Activated CD4-positive, alpha-beta T cell treated with anti-CD3 and anti-CD28 coated beads, Interleukin-2, Interleukin-6, amounts not matched to agents 100 ng/mL and 50 ng/mL, durations not matched to agents 16 hours and 8 hours (primary cell): ENCODE results near the gene USP15.

ENCODE experiments used
- DNase-seq: peaks from one replicate; pipeline ENCODE4 v3.0.0-alpha.2; 2020

Gene USP15

DNA sequence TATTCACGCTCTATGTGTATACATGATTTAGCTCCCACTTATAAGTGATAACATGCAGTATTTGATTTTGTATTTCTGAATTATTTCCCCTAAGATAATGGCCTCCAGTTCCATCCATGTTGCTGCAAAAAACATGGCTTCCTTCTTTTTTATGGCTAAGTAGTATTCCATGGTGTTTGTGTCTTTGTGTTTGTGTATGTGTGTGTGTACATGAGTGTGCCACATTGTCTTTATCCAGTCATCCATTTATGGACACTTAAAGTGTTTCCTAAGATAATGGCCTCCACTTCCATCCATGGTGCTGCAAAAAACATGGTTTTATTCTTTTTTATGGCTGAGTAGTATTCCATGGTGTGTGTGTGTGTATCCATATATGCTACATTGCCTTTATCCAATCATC lies 25.1 kb downstream of the USP15 start:
- DNase-seq: no peak

DNA sequence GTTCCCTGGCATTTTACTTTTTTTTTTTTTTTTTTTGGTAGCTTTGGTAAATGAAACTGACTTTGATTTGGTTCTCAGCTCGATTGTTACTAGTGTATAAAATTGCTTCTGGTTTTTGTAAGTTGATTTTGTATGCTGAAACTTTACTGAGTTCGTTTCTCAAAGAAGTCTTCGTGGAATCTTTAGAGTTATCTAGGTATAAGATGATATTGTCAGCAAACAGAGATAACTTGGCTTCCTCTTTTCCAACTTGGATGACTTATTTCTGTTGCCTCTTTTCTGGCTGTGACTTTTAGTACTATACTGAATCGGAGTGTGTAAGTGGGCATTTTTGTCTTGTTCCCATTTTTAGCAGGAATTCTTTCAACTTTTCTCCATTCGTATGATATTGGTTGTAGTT lies 28.1 kb downstream of the USP15 start:
- no peak for DNase-seq

DNA sequence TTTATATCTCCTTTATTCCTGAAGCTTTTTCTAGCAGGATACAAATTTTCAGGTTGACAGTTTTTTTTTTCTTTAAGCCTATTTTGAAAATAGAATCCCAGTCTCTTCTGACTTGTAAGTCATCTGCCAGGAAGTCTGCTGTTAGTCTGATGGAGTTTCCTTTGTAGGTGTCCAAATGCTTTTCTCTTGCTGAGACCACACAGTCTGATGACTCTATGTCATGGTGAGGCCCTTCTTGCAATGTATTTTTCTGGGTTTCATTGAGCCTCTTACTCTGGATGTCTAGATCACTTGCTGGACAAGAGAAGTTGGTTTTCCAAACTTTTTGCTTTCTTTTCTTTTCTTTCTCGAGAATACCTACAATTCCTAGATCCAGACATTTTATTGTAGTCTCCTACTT lies 30.6 kb downstream of the USP15 start:
- DNase-seq: no peak

DNA sequence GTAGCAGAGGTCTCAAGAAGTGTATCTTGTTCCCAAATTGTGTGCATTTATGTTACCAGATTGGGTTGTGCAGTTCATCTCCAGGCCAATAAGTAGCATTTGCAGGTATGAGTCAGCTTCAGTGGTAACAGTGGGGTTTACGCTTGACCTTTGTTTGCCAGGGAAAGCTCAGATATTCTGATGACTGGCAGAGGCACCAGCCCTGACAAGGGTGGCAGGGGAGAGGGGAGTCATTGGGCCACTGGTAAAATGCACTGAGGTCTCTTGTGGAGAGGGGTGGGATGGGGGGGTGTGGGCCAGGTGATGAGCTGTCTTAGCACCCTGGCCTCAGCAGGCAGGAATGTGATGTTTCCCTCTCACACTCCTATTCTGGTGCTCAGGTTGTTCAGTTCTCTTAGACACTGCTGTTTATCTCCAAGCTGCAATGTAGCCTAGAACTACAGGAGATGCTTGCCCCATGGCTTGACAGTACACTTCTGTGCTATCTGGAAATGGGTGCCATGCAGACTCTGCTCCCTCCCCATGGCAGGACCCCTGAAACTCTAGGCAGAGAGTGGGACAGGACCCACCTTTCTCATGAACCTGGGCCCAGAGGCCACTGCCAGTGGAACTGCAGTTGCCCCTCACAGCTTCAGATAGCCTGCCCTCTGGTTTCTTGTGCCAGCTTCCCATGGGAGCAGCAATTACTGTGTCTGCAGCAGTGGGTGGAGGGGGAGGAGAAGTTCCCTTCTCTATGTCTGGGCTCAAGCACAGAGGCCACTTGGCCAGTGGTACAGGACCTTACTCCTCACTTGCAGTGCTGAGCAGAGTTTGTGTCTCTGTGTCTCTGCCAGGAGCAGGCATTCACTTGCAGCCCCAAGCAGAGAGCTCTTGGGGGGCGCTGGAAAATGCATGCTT lies 31.9 kb downstream of the USP15 start:
- DNase-seq: peak; percentile 29

DNA sequence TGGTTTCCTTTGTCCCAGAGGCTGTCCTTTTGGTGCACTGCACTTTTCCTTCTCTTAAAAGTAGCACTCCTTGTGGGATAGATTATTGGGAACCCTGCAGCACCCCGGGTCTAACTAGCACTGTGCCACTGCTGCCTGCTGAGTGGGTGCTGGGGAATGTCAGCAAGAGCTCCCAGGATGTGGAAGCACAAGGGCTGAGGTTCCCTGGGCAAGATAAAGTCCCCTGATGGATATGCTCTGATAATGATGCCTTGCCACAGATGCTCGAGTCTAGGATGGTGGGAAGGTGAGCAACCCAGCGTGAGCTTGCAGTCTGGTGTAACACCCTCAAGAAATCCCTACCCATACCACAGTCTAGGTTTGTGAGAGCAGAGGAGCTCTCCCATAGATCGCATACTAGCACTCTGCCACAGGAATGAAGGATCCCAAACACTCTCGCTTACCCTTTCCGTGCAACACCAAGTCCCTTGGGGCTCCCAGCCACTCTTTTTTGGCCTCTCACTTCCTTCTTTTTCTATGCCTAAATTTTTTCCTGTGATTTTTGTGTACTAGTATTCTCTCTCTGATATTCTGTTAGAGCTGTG lies 32.6 kb downstream of the USP15 start:
- DNase-seq: no peak

DNA sequence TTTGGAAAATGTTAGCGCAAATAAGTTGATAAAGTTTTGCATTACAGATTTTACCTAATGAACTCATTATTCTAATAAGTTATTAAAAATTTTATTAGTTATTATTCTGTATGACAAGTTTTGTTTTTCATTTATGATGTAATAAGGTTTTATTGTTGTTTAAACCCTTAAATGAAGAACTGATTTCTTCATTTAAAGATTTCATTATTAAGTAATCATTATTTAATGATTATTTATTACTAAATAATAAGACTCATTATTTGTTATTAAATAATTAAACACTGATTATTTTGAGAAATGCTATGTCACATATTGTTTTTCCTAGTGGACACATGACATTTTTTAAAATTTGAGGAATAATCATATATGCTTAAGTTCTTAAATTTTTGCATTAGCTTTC lies 34.2 kb downstream of the USP15 start:
- no peak for DNase-seq

DNA sequence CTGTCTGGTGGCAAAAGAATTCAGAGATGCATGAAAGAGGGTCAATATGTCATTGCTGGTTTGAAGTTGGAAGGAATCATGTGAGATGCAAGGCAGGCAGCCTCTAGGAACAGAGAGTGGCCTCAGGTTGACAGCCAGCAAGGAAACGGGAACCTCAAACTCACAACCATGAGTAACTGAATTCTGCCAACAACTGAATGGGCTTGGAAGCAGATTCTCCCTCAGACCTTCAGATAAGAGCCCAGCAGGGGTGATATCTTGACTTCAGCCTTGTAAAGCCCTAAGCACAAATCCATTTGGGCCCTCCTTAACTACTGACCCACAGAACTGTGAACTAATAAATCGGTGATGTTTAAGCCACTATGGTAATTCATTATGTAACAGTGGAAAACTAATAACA lies 35.8 kb downstream of the USP15 start:
- no peak for DNase-seq

DNA sequence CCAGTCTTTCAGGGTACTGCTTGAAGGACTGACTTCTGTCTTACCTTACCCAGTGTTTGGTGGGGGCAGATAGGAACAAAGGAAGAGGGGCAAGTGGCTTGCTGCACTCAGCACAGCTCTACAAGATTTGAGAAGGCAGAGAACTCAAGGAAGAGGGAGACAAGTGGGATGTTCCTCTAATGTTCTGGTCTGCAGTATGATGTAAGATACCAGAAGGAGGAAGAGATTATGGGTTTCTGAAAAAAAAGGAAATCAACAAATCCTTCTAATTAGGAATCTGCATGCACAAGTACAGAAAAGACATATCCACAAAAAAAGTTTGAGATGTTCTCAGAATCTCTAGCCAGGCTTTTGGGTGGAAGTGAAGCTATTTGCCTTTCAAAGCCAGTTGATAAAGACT lies 37.1 kb downstream of the USP15 start:
- no peak for DNase-seq

DNA sequence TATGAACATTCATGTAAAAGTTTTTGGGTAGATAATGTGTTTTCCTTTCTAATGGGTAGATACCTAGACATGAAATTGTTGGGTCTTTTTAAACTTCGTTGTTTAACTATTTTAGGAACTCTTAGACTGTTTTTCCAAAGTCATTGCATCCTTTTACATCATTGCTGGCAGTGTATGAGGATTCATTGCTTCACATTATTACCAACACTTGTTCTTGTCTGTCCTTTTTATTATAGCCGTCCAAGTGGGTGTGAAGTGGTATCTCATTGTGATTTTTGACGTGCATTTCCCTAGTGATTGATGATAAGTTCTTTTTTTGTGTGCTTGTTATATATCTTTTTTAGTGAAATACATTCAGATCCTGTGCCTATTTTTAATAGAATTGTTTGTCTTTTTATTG lies 39.4 kb downstream of the USP15 start:
- no peak for DNase-seq

DNA sequence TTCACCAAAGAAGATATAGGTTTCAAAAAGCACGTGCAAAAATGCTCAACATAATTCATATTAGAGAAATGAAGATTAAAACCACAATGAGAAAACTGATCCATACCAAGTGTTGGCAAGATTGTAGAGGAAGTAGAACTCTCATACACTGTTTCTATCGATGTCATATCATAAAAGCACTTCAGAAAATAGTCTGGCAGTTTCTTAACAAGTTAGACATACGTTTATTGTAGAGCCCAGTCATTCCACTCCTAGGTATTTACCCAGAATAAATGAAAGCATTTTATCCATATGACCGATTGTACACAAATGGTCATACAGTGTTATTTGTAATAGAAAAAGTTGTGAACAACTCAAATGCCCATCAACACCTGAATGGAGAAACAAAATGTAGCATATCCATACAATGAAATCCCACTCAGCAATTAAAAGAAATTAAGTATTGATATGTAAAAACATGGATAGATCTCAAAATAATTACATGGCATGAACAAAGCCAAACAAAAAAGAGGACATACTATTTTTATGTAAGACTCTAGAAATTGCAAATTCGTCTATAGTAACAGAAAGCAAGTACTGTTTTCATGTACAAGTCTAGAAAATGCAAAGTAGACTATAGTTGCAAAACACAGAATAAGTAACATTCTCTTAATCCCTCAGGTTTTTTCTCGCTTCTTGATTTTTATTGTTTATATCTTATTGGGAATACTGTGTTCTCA lies 41.0 kb downstream of the USP15 start:
- no peak for DNase-seq

DNA sequence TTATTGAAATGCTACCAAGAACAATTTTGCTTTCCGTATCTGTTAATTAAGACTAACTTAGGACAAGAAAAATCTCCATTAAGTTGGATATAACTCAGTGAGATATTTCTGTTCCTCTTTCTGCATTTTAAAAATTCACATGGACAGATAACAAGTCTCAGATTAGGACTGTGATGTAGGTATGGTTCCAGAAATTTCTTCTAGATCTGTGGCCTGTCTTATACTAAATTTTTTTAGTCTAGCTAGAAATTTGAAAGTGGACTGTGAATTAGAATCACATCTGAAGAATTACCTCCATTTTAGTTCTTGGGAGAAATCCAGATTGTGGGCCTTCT lies 41.6 kb downstream of the USP15 start:
- no peak for DNase-seq

DNA sequence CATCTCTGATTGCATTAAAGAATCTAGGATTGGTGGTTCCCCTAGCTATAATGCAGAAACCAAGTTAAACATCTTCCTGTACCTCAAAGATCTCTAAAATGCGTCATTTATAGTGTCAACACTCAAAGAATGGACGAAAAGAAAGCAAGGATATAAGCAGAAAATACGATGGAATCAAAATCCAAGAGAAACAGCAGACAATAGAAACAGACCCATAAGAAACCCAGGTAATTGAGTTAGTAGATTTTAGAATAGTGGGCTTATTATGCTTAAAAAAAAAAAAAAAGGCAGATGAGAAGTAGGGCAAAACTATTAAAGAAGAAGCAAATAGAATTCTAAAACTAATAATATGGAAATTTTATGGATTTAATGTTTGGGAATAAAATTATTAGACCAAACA lies 44.4 kb downstream of the USP15 start:
- no peak for DNase-seq

DNA sequence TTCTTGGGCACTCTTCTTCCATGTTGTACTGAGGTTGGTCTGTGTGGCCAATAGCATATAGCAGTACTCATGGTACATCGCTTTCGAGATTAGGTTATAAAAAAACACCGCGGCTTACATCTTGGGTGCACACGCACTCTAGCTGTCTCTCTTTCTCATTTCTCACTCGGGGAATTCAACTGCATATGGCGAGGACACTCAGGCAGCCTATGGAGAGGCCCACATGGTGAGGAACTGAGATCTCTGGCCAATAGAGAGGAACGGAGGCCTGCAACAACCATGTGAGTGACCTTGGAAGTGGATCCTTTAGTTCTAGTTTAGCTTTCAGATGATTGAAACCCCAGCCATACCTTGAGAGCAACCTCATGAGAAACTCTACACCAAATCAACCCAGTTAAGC lies 45.6 kb downstream of the USP15 start:
- DNase-seq: no peak

DNA sequence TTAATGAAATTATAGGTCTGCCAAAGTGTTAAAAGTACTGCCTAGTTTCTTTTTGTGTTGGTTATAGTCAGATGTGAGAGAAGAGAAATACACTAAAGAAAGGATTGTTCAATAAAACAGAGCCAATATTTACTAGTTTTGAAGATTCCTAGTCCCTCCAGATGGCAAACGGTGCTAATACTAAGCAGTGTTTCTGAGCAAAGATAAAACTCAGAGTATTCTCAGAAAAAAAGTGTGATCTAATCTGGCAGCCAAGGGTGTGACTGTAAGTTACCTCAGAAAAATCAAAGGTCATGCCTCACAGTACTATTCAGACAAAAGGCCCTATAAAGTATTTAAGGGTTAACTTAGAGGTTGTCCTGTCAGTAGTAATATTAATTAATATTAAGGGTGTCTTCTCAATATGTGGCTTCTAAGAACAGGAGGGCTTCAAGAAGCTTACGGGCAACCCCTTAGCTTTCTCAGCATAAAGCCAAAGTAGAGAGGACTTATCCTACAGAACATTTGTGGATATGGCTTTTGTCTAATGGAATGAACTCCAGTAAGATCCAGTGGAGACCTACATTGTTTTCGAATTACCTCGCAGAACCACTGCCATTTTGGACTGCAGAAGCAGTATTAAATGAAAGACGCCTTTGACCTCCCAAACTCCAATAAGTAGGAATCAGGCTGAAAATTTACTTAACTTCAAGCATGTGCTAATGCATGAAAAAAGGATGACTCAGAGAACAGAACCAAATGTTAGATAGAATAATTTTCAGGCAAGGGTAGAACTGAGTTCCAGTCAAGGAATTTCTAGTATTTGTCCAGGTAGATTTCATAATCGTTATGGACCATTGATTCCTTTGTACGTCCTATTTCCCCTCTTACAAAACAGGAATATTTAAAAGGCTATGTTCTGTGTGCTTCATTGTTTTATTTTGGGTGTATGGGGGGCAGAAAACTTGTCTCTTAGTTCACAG lies 46.6 kb downstream of the USP15 start:
- no peak for DNase-seq

DNA sequence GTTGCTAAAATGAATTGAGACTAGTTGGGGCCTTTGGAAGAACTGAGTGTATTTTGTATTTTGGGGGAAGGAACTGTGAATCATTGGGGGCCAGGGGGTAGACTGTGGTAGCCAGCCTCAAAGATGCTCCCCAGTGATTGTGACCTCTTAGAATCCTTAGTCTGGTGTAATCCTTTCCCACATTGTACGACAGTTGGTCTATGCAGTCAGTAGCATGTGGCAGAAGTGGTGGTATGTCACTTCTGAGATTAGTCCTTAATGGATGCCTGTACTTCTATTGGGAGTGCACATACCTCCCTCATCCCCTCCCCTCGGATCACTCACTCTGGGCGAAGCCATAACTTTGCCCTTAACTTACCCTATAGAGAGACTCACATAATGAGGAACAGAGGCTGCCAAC lies 48.0 kb downstream of the USP15 start:
- DNase-seq: no peak

DNA sequence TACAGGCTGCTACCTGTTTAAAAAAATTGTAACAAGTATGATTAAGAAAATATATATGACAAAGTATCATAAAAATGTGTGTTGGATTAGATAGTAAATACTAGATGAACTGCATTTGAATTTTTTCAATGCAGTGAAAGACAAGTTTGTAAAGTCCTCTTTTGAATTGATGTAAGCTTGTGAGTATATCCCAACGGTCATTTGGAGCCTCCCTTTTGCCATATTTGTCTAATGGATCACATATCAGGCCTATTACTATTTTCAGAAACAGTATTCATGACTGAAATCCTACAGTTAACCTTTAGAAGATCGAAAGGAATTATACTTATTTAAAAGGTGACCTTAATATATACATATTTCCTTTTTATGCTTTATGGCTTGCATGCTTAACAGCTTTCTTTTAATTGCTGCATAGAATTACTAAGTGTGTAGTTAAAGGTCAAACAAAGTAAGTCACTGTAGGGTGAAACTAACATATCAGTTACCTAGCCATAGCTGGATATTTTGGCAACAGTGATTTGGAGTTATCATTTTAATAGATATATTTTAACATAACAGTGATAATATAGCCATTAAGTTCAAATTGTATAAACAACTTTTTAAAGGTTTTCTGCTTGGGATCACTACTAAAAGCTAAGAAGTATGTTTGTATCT lies 53.6 kb downstream of the USP15 start:
- DNase-seq: no peak

DNA sequence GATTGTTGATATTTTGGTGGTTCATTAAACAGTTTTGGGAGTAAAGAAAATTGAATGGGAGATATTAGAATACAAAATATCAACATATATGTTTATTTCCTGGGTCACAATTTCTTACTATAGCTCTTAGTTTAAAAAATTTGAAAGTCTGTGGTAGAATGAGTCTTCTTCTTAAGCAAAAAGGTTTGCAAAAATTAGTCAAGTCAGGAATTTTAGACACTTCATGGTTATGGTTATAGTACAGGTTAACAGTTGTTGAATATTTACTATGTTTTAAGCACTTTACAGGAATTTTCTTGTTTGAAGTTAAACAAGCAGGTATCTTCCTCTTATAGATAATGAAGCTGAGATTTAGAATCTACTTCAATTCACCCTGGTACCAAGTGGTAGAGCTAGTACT lies 56.8 kb downstream of the USP15 start:
- DNase-seq: no peak

DNA sequence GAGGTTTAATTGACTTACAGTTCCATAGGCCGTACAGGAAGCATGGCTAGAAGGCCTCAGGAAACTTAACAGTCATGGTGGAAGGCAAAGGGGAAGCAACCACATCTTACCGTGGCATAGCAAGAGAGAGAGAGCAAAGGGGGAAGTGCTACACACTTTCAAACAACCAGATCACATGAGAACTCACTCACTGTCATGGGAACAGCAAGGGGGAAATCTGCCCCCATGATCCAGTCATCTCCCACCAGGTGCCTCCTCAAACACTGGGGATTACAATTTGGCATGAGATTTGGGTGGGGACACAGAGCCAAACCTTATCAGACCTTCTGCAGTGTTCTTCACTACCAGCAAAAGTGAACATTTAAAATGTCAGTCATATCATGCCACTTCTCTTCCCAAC lies 58.9 kb downstream of the USP15 start:
- DNase-seq: no peak

DNA sequence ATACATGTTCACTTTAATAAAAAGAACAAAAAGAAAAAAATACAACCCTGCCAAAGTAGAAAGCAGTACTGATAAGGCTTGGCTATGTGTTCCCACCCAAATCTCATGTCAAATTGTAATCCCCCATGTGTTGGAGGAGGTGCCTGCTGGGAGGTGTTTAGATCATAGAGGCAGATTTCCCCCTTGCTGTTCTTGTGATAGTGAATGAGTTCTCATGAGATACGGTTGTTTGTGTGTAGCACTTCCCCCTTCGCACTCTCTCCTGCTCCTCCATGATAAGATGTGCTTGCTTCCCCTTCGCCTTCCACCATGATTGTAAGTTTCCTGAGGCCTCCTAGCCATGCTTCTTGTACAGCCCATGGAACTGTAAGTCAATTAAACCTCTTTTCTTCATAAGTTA lies 59.9 kb downstream of the USP15 start:
- no peak for DNase-seq

DNA sequence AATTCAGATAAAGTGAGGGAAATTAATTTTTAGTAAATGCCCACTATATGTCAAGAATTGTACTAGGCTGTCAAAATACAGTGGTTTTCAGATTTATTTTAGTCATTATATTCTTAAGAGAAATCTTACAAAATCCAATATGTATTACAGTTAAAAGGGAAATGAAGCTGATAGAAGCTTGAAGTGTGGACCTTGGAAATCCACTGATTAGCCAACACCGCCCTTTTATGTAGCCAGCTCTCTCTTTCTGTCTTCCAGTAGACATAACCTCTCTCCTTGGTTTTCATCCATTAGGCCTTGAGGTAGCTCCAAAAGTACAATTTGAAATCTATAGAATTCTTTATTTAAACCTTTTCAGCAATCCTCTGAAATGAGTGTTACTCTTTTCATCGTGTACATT lies 63.2 kb downstream of the USP15 start:
- DNase-seq: no peak

DNA sequence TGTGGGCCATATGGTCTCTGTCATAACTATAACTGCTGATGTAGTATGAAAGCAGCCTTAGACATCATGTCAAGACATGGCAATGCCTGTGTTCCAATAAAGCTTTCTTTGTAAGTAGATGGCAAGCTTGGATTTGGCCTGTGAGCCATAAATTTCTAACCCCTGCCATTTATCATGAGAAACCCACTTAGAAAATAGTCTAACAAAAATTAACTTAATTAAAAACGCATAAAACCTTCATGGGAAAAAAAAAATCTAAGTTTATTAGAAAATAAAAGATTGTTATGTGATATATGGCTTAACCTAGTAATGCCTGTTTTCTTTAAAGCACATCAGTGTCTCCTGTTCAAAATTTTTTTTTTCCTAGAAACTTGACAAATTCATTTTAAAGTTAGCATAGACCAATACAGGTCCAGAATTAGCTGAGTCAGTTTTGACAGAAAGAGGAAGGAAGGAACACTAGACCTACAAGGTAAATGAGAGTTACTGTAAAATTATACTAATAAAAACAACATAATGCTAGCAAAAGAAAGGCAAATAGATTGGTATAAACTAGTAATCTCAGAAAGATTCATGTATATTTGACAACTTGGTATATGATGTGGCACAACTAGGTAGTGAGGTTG lies 68.2 kb downstream of the USP15 start:
- DNase-seq: no peak

DNA sequence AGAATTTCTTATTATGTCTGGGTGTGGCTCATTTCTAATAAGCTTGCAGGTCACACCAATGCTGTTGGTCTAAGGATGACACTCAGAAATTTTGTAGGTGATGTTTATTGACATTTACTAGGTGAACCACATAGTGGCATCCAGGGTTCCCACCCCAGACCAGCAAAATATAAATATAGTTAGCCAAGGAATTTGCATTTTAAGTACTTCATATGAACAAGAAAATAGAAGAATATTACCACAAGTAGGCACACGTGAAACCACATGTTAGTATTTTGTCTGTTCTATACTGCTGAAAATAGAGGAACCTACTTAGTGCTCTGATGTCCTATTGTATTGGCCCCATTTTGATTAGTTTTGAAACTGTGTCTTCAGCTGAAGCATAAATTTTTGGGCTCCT lies 71.1 kb downstream of the USP15 start:
- no peak for DNase-seq
